ENCODE results near the gene YY1. TPM values are rescaled to one million over a fixed set of nuclear protein-coding genes. Genes with fewer than 3 reads are reported as not detected.

The YY1 gene
- total RNA-seq, 4 donors from 2014 or later: 30.6 to 46.5 (median 33.5) TPM

- Histone ChIP-seq H3K36me3 (peaks cover 6 to 77% (median 25%) of the 10 kb centered on the region in 3 donors), H3K9me3 (no peaks in the 10 kb centered on the region), H3K27me3 (no peaks in the 10 kb centered on the region), H3K4me1 (peaks cover 0 to 24% (median 3%) of the 10 kb centered on the region in 3 donors), H3K4me3 (no peak overlapping the region), H3K27ac (no peak overlapping the region)
- intact Hi-C loops (cut with DNase I): no loop called here
- TF ChIP-seq, protein P1, sequence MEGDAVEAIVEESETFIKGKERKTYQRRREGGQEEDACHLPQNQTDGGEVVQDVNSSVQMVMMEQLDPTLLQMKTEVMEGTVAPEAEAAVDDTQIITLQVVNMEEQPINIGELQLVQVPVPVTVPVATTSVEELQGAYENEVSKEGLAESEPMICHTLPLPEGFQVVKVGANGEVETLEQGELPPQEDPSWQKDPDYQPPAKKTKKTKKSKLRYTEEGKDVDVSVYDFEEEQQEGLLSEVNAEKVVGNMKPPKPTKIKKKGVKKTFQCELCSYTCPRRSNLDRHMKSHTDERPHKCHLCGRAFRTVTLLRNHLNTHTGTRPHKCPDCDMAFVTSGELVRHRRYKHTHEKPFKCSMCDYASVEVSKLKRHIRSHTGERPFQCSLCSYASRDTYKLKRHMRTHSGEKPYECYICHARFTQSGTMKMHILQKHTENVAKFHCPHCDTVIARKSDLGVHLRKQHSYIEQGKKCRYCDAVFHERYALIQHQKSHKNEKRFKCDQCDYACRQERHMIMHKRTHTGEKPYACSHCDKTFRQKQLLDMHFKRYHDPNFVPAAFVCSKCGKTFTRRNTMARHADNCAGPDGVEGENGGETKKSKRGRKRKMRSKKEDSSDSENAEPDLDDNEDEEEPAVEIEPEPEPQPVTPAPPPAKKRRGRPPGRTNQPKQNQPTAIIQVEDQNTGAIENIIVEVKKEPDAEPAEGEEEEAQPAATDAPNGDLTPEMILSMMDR (IDR thresholded peaks at IDR 0.05): no peak
- 85 to 90% methylated on average over 3 to 5 of the region's 13 CpGs for WGBS, 2 donors
- no peak for DNase-seq
These were observed 52.5 kb downstream of the YY1 start for GRCh38 chr14:100291305-100292075.

DNA sequence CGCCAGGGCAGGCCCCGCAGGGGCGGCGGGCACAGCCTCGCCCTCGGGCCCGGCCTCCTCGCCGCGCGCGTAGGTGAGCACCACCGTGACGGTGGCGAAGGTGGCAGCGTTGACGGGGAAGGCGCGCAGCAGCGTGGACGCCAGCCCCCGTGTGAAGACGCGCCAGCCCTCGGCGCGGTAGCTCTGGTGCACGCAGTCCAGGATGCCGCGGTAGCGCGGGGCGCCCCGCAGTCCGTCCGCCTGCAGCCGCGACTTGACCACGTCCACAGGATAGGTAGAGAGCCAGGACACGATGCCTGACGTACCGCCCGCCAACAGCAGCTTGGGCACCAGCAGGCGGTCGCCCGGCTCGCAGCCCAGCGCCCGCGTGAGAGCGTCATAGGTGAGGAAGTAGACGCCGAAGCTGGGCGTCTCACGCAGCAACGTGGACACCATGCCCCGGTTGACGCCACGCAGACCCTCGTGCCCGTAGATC lies 53.4 kb downstream of the YY1 start:
- DNase-seq: no peak

DNA sequence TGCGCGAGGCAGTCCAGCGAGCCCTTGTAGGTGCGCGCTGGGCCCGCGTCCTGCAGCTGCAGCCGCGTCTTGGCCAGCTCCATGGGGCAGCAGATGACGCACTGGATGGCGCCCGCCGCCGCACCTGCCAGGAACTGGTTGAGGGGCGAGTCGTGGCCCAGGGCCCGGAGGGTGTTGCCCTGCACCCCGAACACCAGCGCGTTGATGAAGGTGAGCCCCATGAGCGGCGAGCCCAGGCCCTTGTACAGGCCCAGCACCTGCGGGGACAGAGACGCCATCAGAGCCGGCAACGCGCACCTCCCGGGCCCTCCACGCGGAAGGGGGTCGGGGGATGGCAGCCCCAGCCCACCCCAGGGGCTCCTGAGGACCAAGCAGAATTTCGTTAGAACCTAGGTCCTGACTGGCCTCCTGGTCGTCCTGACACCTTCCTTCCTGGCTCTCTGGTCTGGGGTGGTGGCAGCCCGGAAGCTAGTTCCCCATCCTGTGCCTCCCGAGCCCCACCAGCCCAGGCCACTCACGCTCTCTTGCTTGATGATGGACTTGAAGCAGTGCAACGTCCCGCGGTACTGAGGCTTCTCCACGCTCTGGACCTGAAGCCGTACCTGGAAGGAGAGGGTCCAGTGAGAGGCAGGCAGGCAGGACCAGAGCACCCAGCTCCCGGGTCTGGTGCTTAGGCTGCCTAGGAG lies 54.0 kb downstream of the YY1 start:
- WGBS, 2 donors: 91 to 100% methylated on average over 7 to 8 of the region's 42 CpGs
- intact Hi-C loops (cut with DNase I): no loop called here

More for the DNA sequence above, 53.4 kb downstream of the YY1 start:
- TF ChIP-seq POLR2A (IDR thresholded peaks at IDR 0.05): no peak
- TF ChIP-seq, protein P1 (IDR thresholded peaks at IDR 0.05): no peak
- H3K27me3 ChIP-seq: no peaks in the 10 kb centered on the region
- intact Hi-C loops (cut with DNase I): no loop called here
- H3K4me1 ChIP-seq: peaks cover 8 to 29% (median 11%) of the 10 kb centered on the region in 3 donors
- H3K9me3 ChIP-seq: no peaks in the 10 kb centered on the region
- H3K36me3 ChIP-seq: peaks cover 6 to 77% (median 25%) of the 10 kb centered on the region in 3 donors
- no peak overlapping the region for H3K4me3 ChIP-seq
- 90 to 94% methylated on average over 18 to 23 of the region's 61 CpGs for WGBS, 2 donors
- H3K27ac ChIP-seq: no peak overlapping the region

GRCh38 chr14:100293497-100294212 lies 54.7 kb downstream of the YY1 start:
- Histone ChIP-seq H3K4me3 (no peak overlapping the region), H3K27me3 (no peaks in the 10 kb centered on the region), H3K36me3 (peaks cover 6 to 78% (median 25%) of the 10 kb centered on the region in 3 donors), H3K4me1 (peaks cover 15 to 42% (median 19%) of the 10 kb centered on the region in 3 donors), H3K9me3 (no peaks in the 10 kb centered on the region), H3K27ac (peak overlapping the region in 1 of 4 donors; percentile 23)
- 64 to 84% methylated on average over 8 to 13 of the region's 14 CpGs for WGBS, 2 donors
- TF ChIP-seq, protein P1 (IDR thresholded peaks at IDR 0.05): no peak
- TF ChIP-seq POLR2A (IDR thresholded peaks at IDR 0.05): no peak
- DNase-seq: no peak
- intact Hi-C loops (cut with DNase I): no loop called here

More for the DNA sequence above, 54.0 kb downstream of the YY1 start:
- H3K4me1 ChIP-seq: peaks cover 13 to 35% (median 17%) of the 10 kb centered on the region in 3 donors
- TF ChIP-seq POLR2A (IDR thresholded peaks at IDR 0.05): no peak
- TF ChIP-seq, protein P1 (IDR thresholded peaks at IDR 0.05): no peak
- peaks cover 6 to 77% (median 25%) of the 10 kb centered on the region in 3 donors for H3K36me3 ChIP-seq
- H3K9me3 ChIP-seq: no peaks in the 10 kb centered on the region
- H3K27ac ChIP-seq: no peak overlapping the region
- H3K27me3 ChIP-seq: no peaks in the 10 kb centered on the region
- DNase-seq: no peak
- H3K4me3 ChIP-seq: no peak overlapping the region

All from esophagus squamous epithelium (tissue), 5 donors.